ENCODE data around the gene RGS7. TPM values are rescaled to one million over a fixed set of nuclear protein-coding genes. Genes with fewer than 3 reads are reported as not detected.

Gene RGS7
- total and polyA plus RNA-seq, 2 of the 4 experiments (the other 2 are of a cell fraction), result 0.58 to 0.72 TPM

- intact Hi-C loops (cut with micrococcal nuclease) (no loop called here), dilution Hi-C loops (cut with HindIII; ENCODE audit: low sequenced_read_pairs, unreplicated experiment) (no loop called here), in situ Hi-C loops (cut with MboI; ENCODE audit: low sequenced_read_pairs) (no loop called here)
- H3K14ac ChIP-seq (replicated peaks; ENCODE audit: low read depth, low read length), result no peak overlapping the region
- H4K5ac ChIP-seq (ENCODE audit: low read depth, low read length), result no peak overlapping the region
- no peak overlapping the region for H3K9ac ChIP-seq (ENCODE audit: low read depth, low read length)
- ATAC-seq (ENCODE audit: low read depth) (no peak), DNase-seq (no peak)
- H3K9me1 ChIP-seq (ENCODE audit: insufficient read depth, low read length), result no peaks in the 10 kb centered on the region
- CTCF ChIA-PET, result no interaction called here
- no peak overlapping the region for H3K4me3 ChIP-seq (ENCODE audit: insufficient read depth, low read depth, low read length)
- H2AK9ac ChIP-seq (replicated peaks; ENCODE audit: low read depth, low read length, poor library complexity), result no peak overlapping the region
- no peak overlapping the region for H4K8ac ChIP-seq (ENCODE audit: low read depth in 2 of 2, low read length in 2 of 2)
- no peak overlapping the region for H3K27ac ChIP-seq (ENCODE audit: insufficient read depth, low read length)
- H2BK20ac ChIP-seq (ENCODE audit: low read depth, low read length), result no peak overlapping the region
- no peak overlapping the region for H2BK120ac ChIP-seq (ENCODE audit: low read depth, low read length)
- H3K4ac ChIP-seq (ENCODE audit: low read depth, low read length), result no peak overlapping the region
- no peak overlapping the region for H3K23ac ChIP-seq (ENCODE audit: low read depth, low read length)
- H4K91ac ChIP-seq (ENCODE audit: insufficient read depth, low read depth, low read length), result no peak overlapping the region
- H2AK5ac ChIP-seq (ENCODE audit: low read depth, low read length), result no peak overlapping the region
- POLR2A ChIA-PET (ENCODE audit: unreplicated experiment), result no interaction called here
- no peak overlapping the region for H2BK5ac ChIP-seq (ENCODE audit: low read depth, low read length, poor library complexity, severe bottlenecking)
- H3K27me3 ChIP-seq (ENCODE audit: control insufficient read depth, insufficient read depth, low read length), result no peaks in the 10 kb centered on the region
- H3K9me3 ChIP-seq (ENCODE audit: control insufficient read depth, insufficient read depth, low read length), result no peaks in the 10 kb centered on the region
- no peak overlapping the region for H3K18ac ChIP-seq (ENCODE audit: low read depth, low read length)
- H2BK15ac ChIP-seq (ENCODE audit: low read depth, low read length), result no peak overlapping the region
- TF ChIP-seq, protein P1, sequence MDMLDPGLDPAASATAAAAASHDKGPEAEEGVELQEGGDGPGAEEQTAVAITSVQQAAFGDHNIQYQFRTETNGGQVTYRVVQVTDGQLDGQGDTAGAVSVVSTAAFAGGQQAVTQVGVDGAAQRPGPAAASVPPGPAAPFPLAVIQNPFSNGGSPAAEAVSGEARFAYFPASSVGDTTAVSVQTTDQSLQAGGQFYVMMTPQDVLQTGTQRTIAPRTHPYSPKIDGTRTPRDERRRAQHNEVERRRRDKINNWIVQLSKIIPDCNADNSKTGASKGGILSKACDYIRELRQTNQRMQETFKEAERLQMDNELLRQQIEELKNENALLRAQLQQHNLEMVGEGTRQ (IDR thresholded peaks at IDR 0.05; ENCODE audit: low read depth, low read length), result no peak
- no peak for TF ChIP-seq POLR2A (IDR thresholded peaks at IDR 0.05; ENCODE audit: low read depth, low read length)
- TF ChIP-seq RAD21 (IDR thresholded peaks at IDR 0.05; ENCODE audit: low read length), result no peak
- no peak for TF ChIP-seq MAZ (IDR thresholded peaks at IDR 0.05; ENCODE audit: borderline replicate concordance, low read depth, low read length)
- TF ChIP-seq SMC3 (IDR thresholded peaks at IDR 0.05; ENCODE audit: low read depth, low read length), result no peak
- no peak for TF ChIP-seq MXI1 (IDR thresholded peaks at IDR 0.05; ENCODE audit: borderline replicate concordance, low read depth, low read length)
- TF ChIP-seq CHD1 (IDR thresholded peaks at IDR 0.05; ENCODE audit: low read depth, low read length), result no peak
- no peak for TF ChIP-seq MAFK (IDR thresholded peaks at IDR 0.05; ENCODE audit: low read depth, low read length)
- TF ChIP-seq NFE2L2 (IDR thresholded peaks at IDR 0.05; ENCODE audit: low read depth, low read length), result no peak
- BruUV-seq (replicated peaks), result no TSS peak
- no peak overlapping the region for H2AFZ ChIP-seq (replicated peaks; ENCODE audit: low read length, poor library complexity)
- no peaks in the 10 kb centered on the region for H3K79me1 ChIP-seq (ENCODE audit: low read depth in 1 of 2, low read length in 2 of 2)
- WGBS, 2 experiments (ENCODE audit: extremely low coverage in 2 of 2, insufficient read length in 1 of 2), result no CpG with 5 or more reads among the region's 1 CpG
- no peak overlapping the region for H3K4me2 ChIP-seq (ENCODE audit: low read depth, low read length)
- H3K4me1 ChIP-seq (ENCODE audit: control insufficient read depth, insufficient read depth, low read length), result no peaks in the 10 kb centered on the region
- no peaks in the 10 kb centered on the region for H4K20me1 ChIP-seq (ENCODE audit: insufficient read depth, low read length)
- H3K56ac ChIP-seq (ENCODE audit: extremely low read depth, insufficient read depth, low read length), result no peak overlapping the region
- H3K36me3 ChIP-seq (ENCODE audit: control insufficient read depth, insufficient read depth, low read length), result no peaks in the 10 kb centered on the region
Measured at GRCh38 chr1:241330619-241331327, 26.2 kb downstream of the RGS7 start.

All from IMR-90 (cell line).